Left ventricle myocardium superior (tissue), 1 donor: ENCODE data around the gene BCKDHB. TPM values are rescaled to one million over a fixed set of nuclear protein-coding genes. Genes with fewer than 3 reads are reported as not detected.
A peak's percentile ranks its signal among the peaks of the same experiment; 100 is the strongest.

Source experiments
- ATAC-seq: fragments of 200-7000 bp; cut with Tn5 transposase; one replicate; pipeline ENCODE4 v1.9.1; 2020; ENCODE audit warnings: mild to moderate bottlenecking, moderate library complexity
- DNase-seq: peaks from one replicate; pipeline ENCODE4 v3.0.0-alpha.2; 2020
- intact Hi-C: fragments of 100-400 bp; cut with micrococcal nuclease; formaldehyde crosslinking; loops from one replicate; pipeline ENCODE4 v1.11.0; 2022
- total RNA-seq: library from RNA; stranded (reverse); fragmentation: NEBNext Ultra II Directional; extraction: Animal tissue kit (Norgen Biotek cat#: 25700); gene quantifications from one replicate; pipeline ENCODE4 v1.2.1, GENCODE V29; 2021
- donor health status: DM: no; HTN: yes; CAD: no; lungs with severe emphysema.

BCKDHB gene
- total RNA-seq, 1 donor from 2014 or later, result 24.3 TPM

DNA sequence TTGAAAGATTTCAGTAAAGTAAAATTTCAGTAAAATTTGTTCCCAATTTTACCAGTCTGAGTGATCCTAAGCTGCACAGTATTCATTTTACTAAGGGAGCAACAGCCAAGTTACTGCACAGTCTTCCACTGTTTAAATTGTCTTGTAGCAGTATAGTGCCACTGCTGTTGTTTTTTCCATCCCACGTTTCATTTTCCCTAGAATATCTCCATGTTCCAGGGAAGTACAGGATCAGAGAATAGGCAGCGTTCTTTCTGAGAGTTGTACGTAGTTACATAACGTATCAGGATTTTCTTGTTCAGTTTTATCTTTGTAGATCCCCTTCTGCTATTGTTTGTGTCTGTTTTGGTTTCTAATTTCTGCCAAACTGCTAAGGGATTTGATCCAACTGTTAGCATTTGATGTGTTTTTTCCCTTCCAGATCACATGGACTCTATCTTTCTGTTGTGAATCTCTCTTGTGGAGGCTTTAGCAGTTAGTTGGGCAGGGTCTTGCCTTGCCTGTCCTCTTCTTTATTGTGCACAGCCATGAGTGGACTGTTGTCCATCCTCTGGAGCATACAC, 38.4 kb downstream of the BCKDHB start:
- DNase-seq, result no peak
- intact Hi-C loops, result no loop called here
- peak; percentile 22 for ATAC-seq

DNA sequence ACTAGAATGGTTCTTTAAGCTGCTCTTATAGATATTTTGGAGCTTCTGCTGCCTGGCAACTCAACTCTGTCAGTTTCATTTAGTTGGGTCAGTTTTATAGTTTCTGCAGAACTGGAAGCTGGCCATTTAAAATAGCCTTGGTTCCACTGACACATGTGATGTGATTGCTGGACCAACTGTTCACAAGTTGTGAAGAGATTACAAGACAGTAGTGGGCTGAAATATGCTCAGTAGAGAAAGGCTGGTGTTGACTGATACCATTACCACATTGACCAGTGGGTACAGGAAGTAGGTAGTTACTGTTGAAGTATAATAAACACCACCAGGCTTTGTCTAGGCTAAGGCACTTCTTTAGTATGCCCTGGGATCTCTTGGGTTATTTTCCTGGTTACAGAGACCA, 39.0 kb downstream of the BCKDHB start:
- DNase-seq (no peak), ATAC-seq (peak; percentile 20)
- intact Hi-C loops, result no loop called here

DNA sequence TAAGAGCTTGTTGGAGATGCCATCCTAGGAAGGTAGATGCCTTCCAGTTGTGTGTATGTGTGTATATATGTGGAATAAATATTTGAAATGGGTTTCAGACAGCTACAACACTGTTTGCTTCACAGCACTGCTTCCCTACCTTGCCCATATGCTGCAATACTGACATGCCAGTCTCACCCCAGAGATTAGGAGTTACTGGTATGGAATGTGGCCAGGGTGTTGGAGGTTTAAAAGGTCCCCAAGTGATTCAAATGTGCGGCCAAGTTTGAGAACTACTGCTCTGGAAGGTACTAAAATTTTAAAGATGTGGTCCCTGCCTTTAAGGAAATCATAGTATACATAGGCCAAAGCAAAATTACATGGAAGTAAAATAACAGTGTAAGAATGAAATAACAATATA, 39.5 kb downstream of the BCKDHB start:
- intact Hi-C loops, result no loop called here
- ATAC-seq, result peak; percentile 30
- no peak for DNase-seq

DNA sequence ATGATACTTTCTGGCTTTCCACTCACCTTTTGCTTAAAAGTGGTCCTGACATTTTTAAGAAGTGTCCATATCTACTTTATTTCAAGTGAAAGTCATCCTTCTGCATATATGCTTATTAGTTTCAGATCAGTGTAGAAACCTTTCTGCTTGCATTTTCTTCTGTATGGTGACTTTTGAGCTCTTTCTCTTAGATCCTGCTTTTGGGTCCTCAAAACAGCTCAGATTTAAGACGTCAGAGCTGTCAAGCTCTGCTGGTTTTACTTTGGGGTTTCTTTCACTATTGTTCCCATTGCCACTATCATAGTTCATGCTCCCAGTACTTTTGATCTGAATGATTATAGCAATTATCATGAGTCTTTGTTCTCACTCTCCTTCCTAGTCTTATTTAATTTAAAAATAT, 41.7 kb downstream of the BCKDHB start:
- intact Hi-C loops, result no loop called here
- ATAC-seq, result no peak
- no peak for DNase-seq

DNA sequence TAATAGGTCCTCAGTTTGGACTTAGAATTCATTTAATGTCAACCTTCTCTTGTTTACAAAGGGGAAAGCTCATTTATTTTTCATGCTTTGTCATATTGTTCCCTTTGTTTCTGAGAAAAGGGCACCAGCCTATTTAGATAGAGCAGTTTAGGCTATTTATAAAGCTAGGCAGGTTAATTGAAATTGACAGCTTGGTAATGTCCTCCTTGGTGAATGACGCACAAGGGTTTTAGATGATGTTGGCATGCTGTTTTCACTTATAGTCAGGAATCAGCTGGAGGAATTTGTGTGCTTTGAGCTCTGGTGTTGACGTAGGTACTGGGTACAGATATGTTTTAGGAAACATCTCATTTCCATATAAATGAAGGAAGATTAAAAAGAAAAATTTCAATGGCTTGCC, 45.2 kb downstream of the BCKDHB start:
- intact Hi-C loops, result no loop called here
- ATAC-seq (peak; percentile 87), DNase-seq (no peak)

DNA sequence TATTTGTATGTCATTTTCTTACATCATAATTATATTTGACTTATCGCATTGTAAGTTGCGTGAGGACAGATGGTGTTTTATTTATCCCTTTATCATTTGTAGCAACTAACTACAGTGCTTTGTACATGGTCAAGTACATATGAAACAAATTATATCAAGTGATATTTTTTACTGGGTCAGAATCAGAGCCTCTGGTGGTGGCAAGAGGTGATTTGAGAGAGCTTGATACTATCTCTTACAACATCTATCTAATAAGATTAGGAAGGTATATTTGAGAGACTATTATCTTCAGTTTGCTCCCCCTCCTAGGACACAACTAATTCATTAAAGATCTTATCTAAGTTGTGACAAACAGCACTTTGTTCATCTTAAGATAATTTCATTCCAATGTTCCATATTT, 47.7 kb downstream of the BCKDHB start:
- intact Hi-C loops, result no loop called here
- ATAC-seq (no peak), DNase-seq (no peak)

DNA sequence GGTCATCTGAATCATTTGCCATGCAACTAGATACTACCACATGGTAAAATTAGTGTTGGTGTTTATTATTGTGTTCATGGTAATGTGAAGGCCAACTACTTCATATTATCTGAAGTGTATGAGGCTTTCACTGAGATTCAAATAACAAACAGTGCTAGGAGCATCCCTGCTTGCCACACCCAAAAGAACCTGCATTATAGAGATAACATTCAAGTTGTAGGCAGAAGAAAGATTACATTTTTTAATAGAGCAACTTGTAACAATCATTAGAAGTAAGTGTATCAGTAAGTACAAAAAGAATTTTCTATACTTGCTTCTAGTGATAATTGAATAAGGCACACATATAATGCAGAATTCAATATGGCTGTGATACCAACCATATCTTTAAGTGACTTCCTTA, 49.8 kb downstream of the BCKDHB start:
- intact Hi-C loops, result no loop called here
- ATAC-seq, result no peak

DNA sequence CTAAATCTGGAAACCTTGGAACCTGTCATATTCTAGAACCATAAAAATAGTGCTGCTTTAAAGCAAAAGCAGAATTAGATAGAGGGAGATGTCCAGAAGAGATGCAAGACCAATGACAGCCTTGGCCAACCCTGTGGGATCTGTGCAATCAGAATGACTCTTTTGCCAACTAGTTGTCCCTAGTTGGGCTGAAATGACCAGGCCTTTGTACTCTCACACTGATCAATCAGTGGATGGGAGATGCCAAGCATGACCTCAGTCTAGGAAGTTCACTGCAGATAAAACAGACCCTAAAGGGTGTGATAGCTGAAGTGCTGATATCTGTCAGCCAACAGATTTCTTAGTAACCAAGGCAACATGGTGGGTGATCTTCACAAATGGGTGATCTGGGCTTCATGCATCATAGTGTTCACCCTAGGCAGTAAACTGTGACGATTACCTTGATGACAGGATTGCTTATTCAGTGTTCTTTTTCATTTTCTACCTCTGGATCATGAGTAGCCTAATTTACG, 52.1 kb downstream of the BCKDHB start:
- intact Hi-C loops, result no loop called here
- ATAC-seq (no peak), DNase-seq (no peak)

More for the DNA sequence above, 49.8 kb downstream of the BCKDHB start:
- DNase-seq, result no peak

DNA sequence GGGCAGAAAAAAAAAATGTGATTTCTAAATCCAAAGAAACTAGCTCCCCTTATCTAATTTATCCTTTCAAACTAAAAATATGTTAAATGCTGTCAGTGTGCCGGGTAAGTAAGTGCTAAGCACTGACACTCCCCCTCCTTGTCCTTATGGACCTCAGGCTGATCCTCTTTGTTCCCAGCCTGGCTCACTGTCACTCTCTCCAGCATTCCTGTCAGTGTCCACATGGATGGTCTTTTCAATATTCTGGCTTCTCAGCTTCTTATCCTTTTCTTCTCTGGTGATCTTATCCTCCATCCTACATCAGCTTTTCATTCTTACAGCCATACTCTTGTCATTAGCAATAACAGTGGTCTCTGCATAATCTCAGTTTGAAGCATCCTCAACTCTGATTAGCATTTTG, 55.0 kb downstream of the BCKDHB start:
- ATAC-seq, result no peak
- DNase-seq, result no peak
- intact Hi-C loops, result no loop called here

DNA sequence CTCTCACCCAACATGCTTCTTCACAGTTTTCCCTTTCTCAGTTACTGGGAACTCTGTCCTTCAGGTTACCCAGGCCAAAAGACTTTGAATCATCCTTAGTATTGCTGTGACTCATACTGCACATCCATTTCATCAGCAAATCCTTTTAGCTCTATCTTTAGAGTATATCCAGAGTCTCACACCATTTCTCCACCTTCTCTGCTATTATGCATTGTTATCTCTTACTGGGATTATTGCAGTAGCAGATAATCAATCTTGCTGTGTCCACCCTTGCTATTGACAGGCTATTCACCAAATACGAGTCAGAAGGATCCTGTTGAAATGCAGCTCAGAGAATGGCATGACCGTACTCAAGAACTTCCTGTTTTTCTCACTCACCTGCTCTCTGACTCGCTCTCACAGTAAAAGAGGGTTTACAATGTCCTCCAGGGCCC, 57.3 kb downstream of the BCKDHB start:
- DNase-seq (no peak), ATAC-seq (no peak)
- intact Hi-C loops, result no loop called here

DNA sequence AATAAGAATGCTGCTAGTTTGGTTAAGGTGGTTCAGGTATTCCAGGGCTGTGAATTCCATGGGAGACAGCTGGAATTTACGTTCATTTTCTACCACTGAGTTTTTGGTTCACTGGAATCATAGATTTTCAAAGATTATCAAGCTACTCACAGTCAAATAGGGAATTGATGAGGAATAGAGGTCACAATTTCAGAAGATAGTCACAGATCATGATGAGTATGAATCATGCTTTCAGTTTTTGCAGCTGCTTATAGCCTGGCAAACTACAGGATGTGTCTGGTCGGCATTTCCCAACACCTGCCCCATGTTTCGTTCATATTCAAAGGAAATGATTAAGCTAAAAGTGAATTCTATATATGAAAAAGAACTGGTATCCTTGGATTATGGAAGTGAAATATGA, 58.7 kb downstream of the BCKDHB start:
- no peak for DNase-seq
- no peak for ATAC-seq
- intact Hi-C loops, result no loop called here

DNA sequence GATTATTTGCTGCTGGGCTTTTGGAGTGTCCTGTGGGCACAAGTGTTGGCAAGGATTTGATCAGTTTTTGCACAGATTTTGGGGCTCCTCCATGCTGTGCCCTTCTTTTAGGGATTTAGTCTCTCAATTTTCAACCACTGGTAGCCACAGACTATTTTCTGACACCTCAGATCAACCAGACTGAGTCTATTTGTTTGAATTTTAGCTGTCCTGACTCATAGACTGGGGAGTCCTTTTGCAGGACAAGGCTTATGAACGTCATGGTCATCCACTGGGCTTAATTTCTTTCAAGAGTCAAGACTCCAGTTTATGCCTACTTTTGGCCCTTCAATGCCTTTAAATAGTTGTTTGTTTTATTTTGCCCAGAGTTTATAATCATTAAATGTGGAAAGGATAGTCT, 59.3 kb downstream of the BCKDHB start:
- no peak for ATAC-seq
- DNase-seq, result no peak
- intact Hi-C loops, result no loop called here

DNA sequence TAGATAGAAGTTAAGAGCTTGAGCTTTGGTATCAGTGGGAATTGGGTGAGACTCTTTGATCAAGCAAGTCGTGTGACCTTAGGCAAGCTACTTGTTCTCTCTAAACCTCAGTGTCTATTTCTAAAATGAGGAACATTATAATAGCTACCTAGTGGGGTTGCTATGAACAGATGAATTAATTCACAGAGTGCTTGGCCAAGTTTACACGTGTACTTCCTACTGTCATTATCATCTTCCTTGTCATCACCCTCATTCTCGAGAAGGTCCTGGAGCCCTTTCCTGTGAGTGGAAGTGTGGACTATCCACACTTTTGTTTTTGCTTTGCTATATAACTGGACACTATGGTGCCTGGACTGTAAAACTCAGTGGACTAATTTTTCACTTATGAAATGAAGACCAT, 64.0 kb downstream of the BCKDHB start:
- ATAC-seq, result peak; percentile 52
- no peak for DNase-seq
- intact Hi-C loops, result no loop called here

DNA sequence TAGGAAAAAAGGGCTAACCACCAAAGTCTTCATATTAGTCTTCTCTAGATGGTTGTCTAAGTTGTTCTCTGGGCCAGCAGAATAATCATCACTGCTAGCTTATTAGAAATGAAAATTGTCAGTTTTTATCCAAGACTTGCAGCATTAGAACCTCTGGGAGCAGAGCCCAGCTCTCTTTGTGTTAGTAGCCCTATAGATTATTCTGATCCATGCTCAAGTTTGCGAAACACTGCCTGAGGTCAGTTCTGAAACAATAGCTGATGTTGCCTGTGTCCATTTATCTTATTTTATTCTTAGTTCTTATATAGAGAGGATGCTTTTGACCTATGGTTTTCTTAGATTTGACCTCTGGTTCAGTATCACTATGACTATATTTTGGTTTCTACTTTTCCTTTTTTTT, 66.9 kb downstream of the BCKDHB start:
- intact Hi-C loops, result no loop called here

DNA sequence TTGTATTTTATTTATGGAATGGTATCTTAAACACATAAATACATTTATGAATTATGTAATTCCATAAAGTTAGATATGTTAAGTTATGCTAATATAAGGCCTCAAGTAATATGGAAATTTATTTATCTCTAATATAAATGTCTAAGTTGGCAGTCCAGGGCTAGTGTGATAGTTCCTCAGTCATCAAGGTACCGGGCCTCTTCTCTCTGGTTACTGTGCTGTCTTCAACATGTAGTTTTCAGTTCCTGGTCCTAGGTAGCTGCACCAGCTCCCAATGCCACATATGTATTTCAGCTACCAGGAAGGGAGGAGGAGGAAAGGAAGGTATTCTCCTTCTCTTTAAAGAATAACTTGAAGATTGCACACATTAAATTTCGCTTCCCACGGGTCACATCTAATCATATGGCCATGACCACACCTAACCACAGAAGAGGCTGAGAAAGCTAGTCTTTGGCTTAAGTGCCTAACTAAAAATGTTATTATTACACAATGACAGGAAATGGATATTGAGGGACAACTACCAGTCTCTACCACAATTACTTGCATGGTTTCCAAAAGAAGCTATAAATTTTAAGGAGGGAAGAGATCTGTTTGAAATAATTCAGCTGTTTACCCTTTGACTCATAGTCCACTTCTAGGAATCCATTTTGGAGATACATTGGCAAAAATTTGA, 68.6 kb downstream of the BCKDHB start:
- DNase-seq (no peak), ATAC-seq (no peak)
- intact Hi-C loops, result no loop called here

More for the DNA sequence above, 66.9 kb downstream of the BCKDHB start:
- no peak for DNase-seq
- ATAC-seq, result no peak

DNA sequence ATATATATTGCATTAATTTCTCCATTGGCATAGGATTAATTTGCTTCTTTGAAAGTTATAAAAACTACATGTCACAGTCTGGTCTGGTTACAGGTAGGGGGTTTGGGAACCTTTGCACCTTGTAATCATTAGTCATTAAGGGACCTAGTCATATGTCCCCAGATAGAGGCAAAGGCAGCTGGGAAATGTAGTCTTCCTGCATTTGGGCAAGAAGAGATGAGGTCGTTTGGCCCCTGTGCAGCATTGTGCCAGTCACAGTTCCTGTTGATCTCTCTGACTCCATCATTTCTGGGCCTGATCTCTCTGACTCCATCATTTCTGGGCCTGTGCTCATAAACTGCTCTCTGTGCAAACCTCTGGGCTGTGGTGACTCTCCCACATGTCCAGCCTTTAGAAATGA, 73.2 kb downstream of the BCKDHB start:
- no peak for ATAC-seq
- intact Hi-C loops, result no loop called here

DNA sequence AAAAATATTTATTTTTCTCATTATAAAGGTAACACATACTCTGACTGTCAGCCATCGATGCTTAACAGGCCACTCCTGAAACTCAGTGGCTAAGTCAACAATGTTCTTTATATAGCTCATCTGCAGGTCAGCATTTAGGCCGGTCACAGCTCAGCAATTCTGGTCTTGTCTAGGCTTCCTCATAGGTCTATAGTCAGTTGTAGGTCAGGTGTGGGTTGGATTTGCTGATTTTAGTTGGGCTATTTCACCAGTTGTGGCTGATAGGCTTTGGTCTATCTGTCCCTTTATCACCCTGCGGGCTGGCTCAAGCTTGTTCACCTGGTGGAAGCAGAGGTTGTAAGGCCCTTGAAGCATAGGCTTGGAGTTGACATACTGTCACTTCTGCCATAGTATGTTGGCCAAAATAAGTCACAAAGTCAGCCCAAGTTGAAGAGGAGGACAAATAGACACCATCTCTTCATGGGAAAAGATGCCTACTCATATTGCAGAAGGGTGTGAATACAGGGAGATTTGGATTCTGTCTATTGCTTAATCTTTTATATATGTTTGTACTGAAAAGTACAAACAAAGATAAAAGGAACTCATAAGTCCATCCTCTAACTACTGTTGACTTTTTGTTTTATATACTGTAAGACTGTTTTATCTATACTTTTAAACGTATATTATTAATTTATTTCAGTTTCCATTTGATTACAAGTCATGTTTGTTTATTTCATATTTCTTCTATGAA, 75.0 kb downstream of the BCKDHB start:
- DNase-seq, result no peak
- intact Hi-C loops, result no loop called here
- no peak for ATAC-seq

More for the DNA sequence above, 73.2 kb downstream of the BCKDHB start:
- no peak for DNase-seq

DNA sequence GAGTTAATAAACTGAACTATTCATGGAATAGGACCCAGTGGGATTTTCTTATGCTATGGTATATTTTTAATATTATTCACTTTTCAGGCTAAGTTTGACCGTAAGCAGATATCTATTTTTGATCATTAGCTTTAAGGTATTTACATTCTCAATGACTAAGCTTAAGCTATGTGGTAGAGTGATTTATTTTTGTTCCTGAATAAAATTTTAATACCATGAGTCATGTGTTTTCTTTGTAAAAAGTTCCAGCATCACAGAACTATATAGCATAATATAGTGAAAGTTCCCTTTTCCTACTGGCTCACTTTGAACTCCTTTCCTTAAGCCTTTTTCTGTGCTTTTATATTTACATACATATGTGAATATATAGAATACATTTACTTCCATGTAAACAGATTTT, 75.8 kb downstream of the BCKDHB start:
- DNase-seq, result no peak
- ATAC-seq, result no peak

DNA sequence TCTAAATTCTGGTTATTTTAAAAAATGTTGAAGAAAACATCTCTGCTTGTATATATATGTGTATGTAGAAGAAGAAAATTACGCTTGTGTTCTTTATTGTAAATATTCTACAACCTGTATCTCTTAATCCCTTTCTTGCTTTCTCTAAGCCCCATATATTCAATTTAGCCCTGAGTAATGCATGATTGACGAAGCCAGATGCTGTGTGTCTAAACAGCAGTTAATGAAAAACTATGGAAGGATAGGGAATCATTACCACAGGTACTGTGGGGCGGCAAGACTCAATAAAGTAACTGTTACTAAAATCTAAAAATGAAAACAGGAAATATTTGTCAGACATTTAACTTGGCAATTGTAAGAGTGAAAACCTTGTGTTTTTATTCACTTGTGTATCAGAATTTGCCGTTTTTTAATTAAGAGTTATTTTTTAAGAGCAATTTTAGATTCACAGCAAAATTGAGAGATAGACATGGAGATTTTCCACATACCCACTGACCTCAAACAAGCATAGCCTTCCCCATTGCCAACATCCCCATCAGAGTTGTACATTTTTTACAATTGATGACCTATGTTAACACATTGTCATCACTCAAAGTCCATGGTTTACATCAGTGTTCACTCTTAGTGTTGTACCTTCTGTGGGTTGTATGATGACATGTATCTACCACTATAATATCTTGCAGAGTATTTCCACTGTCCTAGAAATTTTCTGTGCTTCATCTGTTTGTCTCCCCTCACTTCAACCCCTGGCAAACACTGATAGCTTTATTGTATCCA, 76.7 kb downstream of the BCKDHB start:
- intact Hi-C loops, result no loop called here
- ATAC-seq (no peak), DNase-seq (no peak)

More for the DNA sequence above, 75.8 kb downstream of the BCKDHB start:
- intact Hi-C loops, result no loop called here

DNA sequence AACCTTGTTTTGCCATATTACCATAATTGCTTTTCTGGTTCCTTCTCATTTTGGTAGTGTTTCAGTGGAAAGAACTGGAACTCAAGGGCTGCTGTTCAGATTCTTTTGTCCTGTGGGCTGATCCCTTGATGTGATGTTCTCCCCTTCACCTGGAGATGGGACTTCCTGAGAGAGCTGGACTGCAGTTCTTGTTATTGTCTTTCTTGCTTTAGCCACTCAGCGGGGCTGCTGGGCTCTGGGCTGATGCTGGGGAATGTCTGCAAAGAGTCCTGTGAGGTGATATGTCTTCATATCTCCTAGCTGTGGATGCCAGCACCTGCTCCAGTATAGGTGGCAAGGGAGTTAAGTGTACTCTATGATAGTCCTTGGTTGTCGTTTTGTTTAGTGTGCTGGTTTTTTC, 79.0 kb downstream of the BCKDHB start:
- ATAC-seq, result no peak
- no peak for DNase-seq
- intact Hi-C loops, result no loop called here
